ENCODE data around the gene NUMB.
"Not testable (repeated sequence)": the region's sequence is repeated elsewhere in the genome, so short reads cannot be mapped to it uniquely, and the experiment has no call there.

NUMB gene

GRCh38 chr14:73358187-73358586, 100.2 kb downstream of the NUMB start:
- no peak overlapping the region for H3K27ac ChIP-seq
- TF ChIP-seq CTCF (IDR thresholded peaks at IDR 0.05) (no peak), ZFX (IDR thresholded peaks at IDR 0.05; ENCODE audit: borderline replicate concordance) (no peak)

GRCh38 chr14:73349091-73349490, 109.3 kb downstream of the NUMB start:
- not testable (repeated sequence) for H3K27ac ChIP-seq

GRCh38 chr14:73344319-73344718, 114.0 kb downstream of the NUMB start:
- TF ChIP-seq CTCF (IDR thresholded peaks at IDR 0.05), result no peak
- TF ChIP-seq ZFX (IDR thresholded peaks at IDR 0.05; ENCODE audit: borderline replicate concordance), result no peak
- H3K27ac ChIP-seq, result no peak overlapping the region

GRCh38 chr14:73342670-73343069, 115.7 kb downstream of the NUMB start:
- no peak for TF ChIP-seq ZFX (IDR thresholded peaks at IDR 0.05; ENCODE audit: borderline replicate concordance)
- no peak for TF ChIP-seq CTCF (IDR thresholded peaks at IDR 0.05)
- H3K27ac ChIP-seq, result no peak overlapping the region

GRCh38 chr14:73339846-73340595, 118.3 kb downstream of the NUMB start:
- no peak overlapping the region for H3K27ac ChIP-seq

GRCh38 chr14:73339206-73339605, 119.1 kb downstream of the NUMB start:
- no peak for TF ChIP-seq ZFX (IDR thresholded peaks at IDR 0.05; ENCODE audit: borderline replicate concordance)
- no peak for TF ChIP-seq CTCF (IDR thresholded peaks at IDR 0.05)
- no peak overlapping the region for H3K27ac ChIP-seq

More at GRCh38 chr14:73339846-73340595, 118.3 kb downstream of the NUMB start:
- TF ChIP-seq CTCF (IDR thresholded peaks at IDR 0.05), result no peak
- TF ChIP-seq ZFX (IDR thresholded peaks at IDR 0.05; ENCODE audit: borderline replicate concordance), result no peak

- TF ChIP-seq ZFX (IDR thresholded peaks at IDR 0.05; ENCODE audit: borderline replicate concordance), result no peak
- no peak for TF ChIP-seq CTCF (IDR thresholded peaks at IDR 0.05)
- H3K27ac ChIP-seq, result no peak overlapping the region
Measured at GRCh38 chr14:73338551-73338950, 119.8 kb downstream of the NUMB start.

GRCh38 chr14:73333031-73333430, 125.3 kb downstream of the NUMB start:
- H3K27ac ChIP-seq, result no peak overlapping the region

More at GRCh38 chr14:73333031-73333430, 125.3 kb downstream of the NUMB start:
- TF ChIP-seq CTCF (IDR thresholded peaks at IDR 0.05), result no peak
- TF ChIP-seq ZFX (IDR thresholded peaks at IDR 0.05; ENCODE audit: borderline replicate concordance), result no peak
